Tibial nerve (tissue), 4 donors: ENCODE data around the gene PCNX2. TPM values are rescaled to one million over a fixed set of nuclear protein-coding genes. Genes with fewer than 3 reads are reported as not detected.

Experiments
- DNase-seq, 2 donors: peaks; one replicate each; pipeline ENCODE4 v3.0.0-alpha.2; 2019; ENCODE audit warnings: low spot score in 2 of 2
- H3K27ac ChIP-seq, 4 donors: fragments of 200-600 bp; sonication (generic) in 3 of 4; one replicate each; pipeline ENCODE4 v1.5.1; 2017 to 2019; ENCODE audit warnings: mild to moderate bottlenecking in 1 of 4
- H3K27me3 ChIP-seq, 2 donors: fragments of 200-600 bp; sonication (generic) in 1 of 2; one replicate each; pipeline versions ENCODE4 v1.5.1 to v1.6.0; 2017 to 2019
- H3K36me3 ChIP-seq, 3 donors: fragments of 200-600 bp; sonication (generic); one replicate each; pipeline ENCODE4 v1.5.1; 2018 to 2019
- H3K4me1 ChIP-seq, 4 donors: fragments of 200-600 bp; sonication (generic) in 3 of 4; one replicate each; pipeline ENCODE4 v1.5.1; 2017 to 2019
- H3K4me3 ChIP-seq, 4 donors: fragments of 200-600 bp; sonication (generic) in 3 of 4; one replicate each; pipeline ENCODE4 v1.5.1; 2017 to 2019; ENCODE audit warnings: mild to moderate bottlenecking in 1 of 4, moderate library complexity in 1 of 4
- H3K9me3 ChIP-seq, 4 donors: fragments of 200-600 bp; sonication (generic) in 3 of 4; one replicate each; pipeline ENCODE4 v1.5.1; 2017 to 2019
- EP300 ChIP-seq, 2 donors: sonication (generic); formaldehyde crosslinking; IDR thresholded peaks; one replicate each; pipeline ENCODE4 v1.6.1; 2017; ENCODE audit warnings: antibody characterized with exemption in 2 of 2, mild to moderate bottlenecking in 1 of 2
- POLR2A ChIP-seq, 2 donors: fragments of 450-650 bp; IDR thresholded peaks; one replicate each; pipeline ENCODE4 v1.6.1; 2017; ENCODE audit warnings: antibody characterized with exemption in 2 of 2, mild to moderate bottlenecking in 2 of 2, moderate library complexity in 2 of 2
- WGBS, 2 donors: methylation state at CpG; one replicate each; pipeline ENCODE4 v1.1.5; 2018; 5-methylcytosine and 5-hydroxymethylcytosine counted together
- total RNA-seq, 4 donors: library from RNA; depleted of rRNA; stranded (reverse); fragments of >200 nt; gene quantifications; one replicate each; pipeline ENCODE4 v1.1.0, GENCODE V29; 2016
- TF ChIP-seq, protein P1 (sequence below), 5 experiments: fragments of 200-600 bp in 3 of 5; fragments of 450-650 bp in 2 of 5; sonication (generic) in 3 of 5; IDR thresholded peaks; one replicate each; pipeline ENCODE4 v1.5.1; 2016 to 2019; ENCODE audit warnings: antibody characterized with exemption in 5 of 5, mild to moderate bottlenecking in 3 of 5, moderate library complexity in 2 of 5

The PCNX2 gene
- total RNA-seq, 4 donors from 2014 or later: 10.2 to 32.1 (median 19.2) TPM

DNA sequence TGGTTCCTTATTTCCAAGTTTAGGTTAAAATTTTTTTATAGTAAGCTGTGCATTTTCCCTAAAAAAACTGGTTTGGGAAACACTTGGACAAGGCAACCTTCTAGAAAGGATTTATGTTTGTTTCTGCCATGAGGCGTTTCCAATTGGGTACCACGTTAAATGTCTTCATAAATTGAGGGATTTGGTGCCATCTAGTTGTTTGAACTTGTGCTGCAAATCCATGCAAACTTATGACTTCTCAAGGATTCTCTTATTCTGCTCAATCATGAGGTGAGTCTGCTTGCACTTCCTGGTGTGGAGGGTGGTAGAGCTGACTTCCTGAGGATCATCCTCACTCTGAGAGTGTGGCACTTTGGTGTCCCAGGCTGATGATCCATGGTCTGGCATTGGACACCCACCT is 123.3 kb downstream of the PCNX2 start:
- no peak for TF ChIP-seq POLR2A (IDR thresholded peaks at IDR 0.05)
- no peak for TF ChIP-seq EP300 (IDR thresholded peaks at IDR 0.05)
- TF ChIP-seq, protein P1, sequence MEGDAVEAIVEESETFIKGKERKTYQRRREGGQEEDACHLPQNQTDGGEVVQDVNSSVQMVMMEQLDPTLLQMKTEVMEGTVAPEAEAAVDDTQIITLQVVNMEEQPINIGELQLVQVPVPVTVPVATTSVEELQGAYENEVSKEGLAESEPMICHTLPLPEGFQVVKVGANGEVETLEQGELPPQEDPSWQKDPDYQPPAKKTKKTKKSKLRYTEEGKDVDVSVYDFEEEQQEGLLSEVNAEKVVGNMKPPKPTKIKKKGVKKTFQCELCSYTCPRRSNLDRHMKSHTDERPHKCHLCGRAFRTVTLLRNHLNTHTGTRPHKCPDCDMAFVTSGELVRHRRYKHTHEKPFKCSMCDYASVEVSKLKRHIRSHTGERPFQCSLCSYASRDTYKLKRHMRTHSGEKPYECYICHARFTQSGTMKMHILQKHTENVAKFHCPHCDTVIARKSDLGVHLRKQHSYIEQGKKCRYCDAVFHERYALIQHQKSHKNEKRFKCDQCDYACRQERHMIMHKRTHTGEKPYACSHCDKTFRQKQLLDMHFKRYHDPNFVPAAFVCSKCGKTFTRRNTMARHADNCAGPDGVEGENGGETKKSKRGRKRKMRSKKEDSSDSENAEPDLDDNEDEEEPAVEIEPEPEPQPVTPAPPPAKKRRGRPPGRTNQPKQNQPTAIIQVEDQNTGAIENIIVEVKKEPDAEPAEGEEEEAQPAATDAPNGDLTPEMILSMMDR (IDR thresholded peaks at IDR 0.05): peak in 1 of 5 experiments; percentile 15
- H3K36me3 ChIP-seq: peaks cover 0 to 10% (median 0%) of the 10 kb centered on the region in 3 donors
- H3K9me3 ChIP-seq: no peaks in the 10 kb centered on the region
- no peaks in the 10 kb centered on the region for H3K27me3 ChIP-seq
- DNase-seq: peak in 1 of 2 donors; percentile 12
- no peak overlapping the region for H3K27ac ChIP-seq
- no peaks in the 10 kb centered on the region for H3K4me1 ChIP-seq
- H3K4me3 ChIP-seq: no peak overlapping the region
- 30 to 34% methylated on average over 2 of the region's 2 CpGs for WGBS, 2 donors

DNA sequence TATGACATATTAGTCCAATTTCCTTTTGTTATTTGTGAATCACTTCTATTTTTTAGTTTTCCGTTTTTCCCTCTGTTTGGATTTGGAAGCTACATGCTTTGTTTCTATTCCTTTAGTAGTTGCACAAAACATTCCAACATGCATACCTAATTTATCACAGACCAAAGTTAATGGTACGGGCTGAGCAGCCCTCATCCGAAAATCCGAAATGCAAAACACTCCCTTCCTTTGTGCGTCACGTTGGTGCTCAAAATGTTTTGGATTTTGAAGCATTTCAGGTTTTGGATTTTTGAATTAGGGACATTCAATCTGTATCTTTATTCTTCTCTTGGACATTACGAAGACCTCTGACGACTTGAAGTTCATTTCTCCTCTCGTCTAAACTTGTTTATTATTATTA is 124.8 kb downstream of the PCNX2 start:
- H3K36me3 ChIP-seq: no peaks in the 10 kb centered on the region
- TF ChIP-seq POLR2A (IDR thresholded peaks at IDR 0.05) (no peak), EP300 (IDR thresholded peaks at IDR 0.05) (no peak)
- TF ChIP-seq, protein P1 (IDR thresholded peaks at IDR 0.05): no peak

DNA sequence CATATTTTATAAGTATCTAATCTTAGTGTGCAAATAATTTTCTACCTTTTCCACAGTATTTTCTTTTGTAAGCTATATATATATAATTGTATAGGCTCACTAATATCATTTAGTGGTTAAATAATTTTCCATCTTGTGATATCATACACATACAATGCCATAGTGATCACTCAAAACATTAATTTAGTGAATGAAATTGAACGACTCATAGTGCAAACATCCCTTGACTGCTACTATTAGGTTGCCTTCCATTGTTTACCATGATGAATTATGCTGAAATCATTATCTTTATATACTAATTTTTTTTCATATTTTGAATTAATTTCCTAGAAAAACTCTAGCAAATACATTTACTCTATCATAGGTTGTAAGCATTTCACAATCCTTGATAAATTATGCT is 127.1 kb downstream of the PCNX2 start:
- H3K36me3 ChIP-seq: no peaks in the 10 kb centered on the region
- no peak overlapping the region for H3K27ac ChIP-seq
- TF ChIP-seq POLR2A (IDR thresholded peaks at IDR 0.05): no peak
- TF ChIP-seq EP300 (IDR thresholded peaks at IDR 0.05): no peak
- TF ChIP-seq, protein P1 (IDR thresholded peaks at IDR 0.05): no peak
- H3K4me3 ChIP-seq: no peak overlapping the region
- no peaks in the 10 kb centered on the region for H3K4me1 ChIP-seq
- no peaks in the 10 kb centered on the region for H3K27me3 ChIP-seq
- 54 to 67% methylated on average over 1 of the region's 1 CpG for WGBS, 2 donors
- peaks cover 0 to 10% (median 0%) of the 10 kb centered on the region in 4 donors for H3K9me3 ChIP-seq
- no peak for DNase-seq

More for the DNA sequence above, 124.8 kb downstream of the PCNX2 start:
- Histone ChIP-seq H3K27ac (no peak overlapping the region), H3K4me1 (no peaks in the 10 kb centered on the region), H3K27me3 (no peaks in the 10 kb centered on the region), H3K4me3 (no peak overlapping the region), H3K9me3 (no peaks in the 10 kb centered on the region)
- 96% methylated on average over 9 of the region's 9 CpGs for WGBS, 2 donors
- DNase-seq: no peak

DNA sequence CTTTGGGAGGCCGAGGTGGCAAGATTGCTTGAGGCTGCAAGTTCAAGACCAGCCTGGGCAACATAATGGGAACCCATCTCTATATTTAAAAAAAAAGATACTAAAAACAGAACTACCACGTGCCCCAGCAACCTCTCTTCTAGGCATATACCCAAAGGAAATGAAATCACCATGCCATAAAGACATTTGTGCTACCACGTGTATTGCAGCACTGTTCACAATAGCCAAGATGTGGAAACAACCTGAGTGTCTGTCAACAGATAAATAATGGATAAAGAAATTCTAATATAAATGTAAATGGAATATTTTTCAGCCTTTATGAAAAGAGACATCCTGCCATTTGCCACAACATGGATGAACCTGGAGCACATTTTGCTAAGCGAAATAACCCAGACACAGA is 128.6 kb downstream of the PCNX2 start:
- H3K36me3 ChIP-seq: no peaks in the 10 kb centered on the region
- no peaks in the 10 kb centered on the region for H3K4me1 ChIP-seq
- TF ChIP-seq EP300 (IDR thresholded peaks at IDR 0.05) (no peak), POLR2A (IDR thresholded peaks at IDR 0.05) (no peak)
- TF ChIP-seq, protein P1 (IDR thresholded peaks at IDR 0.05): no peak
- no peak for DNase-seq
- 80 to 90% methylated on average over 4 of the region's 4 CpGs for WGBS, 2 donors
- peaks cover 0 to 10% (median 0%) of the 10 kb centered on the region in 4 donors for H3K9me3 ChIP-seq
- no peak overlapping the region for H3K4me3 ChIP-seq
- H3K27me3 ChIP-seq: no peaks in the 10 kb centered on the region
- no peak overlapping the region for H3K27ac ChIP-seq

DNA sequence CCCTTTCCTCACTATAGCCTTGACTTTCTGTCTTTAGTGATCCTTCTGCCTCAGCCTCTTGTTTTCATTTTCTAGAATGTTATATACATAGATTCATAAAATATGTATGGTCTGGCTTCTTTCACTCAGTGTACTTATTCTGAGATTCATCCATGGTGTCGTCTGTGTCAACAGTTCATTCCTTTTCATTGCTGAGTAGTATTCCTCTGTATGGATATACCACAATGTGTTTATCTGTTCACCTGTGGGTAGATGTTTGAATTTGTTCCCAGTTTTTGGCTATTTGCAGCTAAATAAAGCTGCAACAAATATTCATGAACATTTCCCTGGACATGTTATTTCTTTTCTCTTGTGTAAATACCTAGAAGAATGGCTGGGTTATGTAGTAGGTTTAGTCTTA is 131.8 kb downstream of the PCNX2 start:
- Histone ChIP-seq H3K36me3 (no peaks in the 10 kb centered on the region), H3K4me1 (no peaks in the 10 kb centered on the region), H3K9me3 (peaks cover 0 to 10% (median 0%) of the 10 kb centered on the region in 4 donors), H3K27ac (no peak overlapping the region), H3K4me3 (no peak overlapping the region), H3K27me3 (no peaks in the 10 kb centered on the region)
- WGBS, 2 donors: 94 to 100% methylated on average over 1 of the region's 1 CpG
- TF ChIP-seq EP300 (IDR thresholded peaks at IDR 0.05) (no peak), POLR2A (IDR thresholded peaks at IDR 0.05) (no peak)
- TF ChIP-seq, protein P1 (IDR thresholded peaks at IDR 0.05): no peak
- no peak for DNase-seq
